GM18867 (cell line): ENCODE results near the gene TPPP3.

Experiments used
- ATAC-seq: cut with Tn5 transposase; IDR thresholded peaks from one replicate; pipeline ENCODE4 v1.9.1; 2021; ENCODE audit warnings: mild to moderate bottlenecking, moderate library complexity; ENCODE audit not compliant: unreplicated experiment

Gene TPPP3

GRCh38 chr16:67350324-67350723 lies 43.0 kb downstream of the TPPP3 start:
- ATAC-seq, result no peak

DNA sequence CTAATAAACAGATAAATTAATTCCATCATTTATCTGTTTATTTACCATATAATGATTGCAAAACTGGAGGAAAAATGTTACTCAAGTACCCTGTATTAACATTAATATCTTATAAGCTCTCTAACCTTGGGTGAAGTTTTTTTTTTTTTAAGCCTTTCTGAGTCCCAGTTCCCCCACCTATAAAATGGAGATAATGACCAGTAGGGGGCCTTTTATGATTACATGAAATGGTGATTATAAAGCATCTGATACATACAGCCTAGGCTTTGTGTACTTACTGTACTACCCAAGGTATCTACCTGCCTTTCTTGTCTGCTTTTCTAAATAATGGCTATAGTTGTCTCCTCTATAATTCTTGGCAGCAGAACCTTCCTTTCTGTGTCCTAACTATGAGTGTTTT lies 44.1 kb downstream of the TPPP3 start:
- no peak for ATAC-seq

GRCh38 chr16:67346341-67346740 lies 47.0 kb downstream of the TPPP3 start:
- no peak for ATAC-seq

DNA sequence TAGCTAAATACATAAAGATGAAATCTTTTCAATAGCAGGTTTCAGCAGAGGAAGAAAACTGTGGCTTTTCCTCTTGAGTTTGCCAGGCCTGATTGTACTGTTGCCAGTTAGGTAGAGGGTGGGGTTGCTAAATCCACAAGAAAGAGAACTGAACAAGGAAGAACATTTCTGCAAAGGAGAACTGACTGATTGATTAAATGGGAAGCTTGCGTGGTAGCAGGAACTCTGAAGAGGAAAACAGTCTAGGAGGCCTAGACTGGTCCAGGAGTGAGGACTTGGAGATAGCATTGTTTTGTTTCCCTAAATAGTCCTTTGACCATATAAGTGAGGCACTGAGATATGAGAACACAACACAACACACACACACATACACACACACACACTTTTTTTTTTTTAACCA lies 47.9 kb downstream of the TPPP3 start:
- no peak for ATAC-seq

GRCh38 chr16:67342616-67343015 lies 50.7 kb downstream of the TPPP3 start:
- ATAC-seq, result no peak

DNA sequence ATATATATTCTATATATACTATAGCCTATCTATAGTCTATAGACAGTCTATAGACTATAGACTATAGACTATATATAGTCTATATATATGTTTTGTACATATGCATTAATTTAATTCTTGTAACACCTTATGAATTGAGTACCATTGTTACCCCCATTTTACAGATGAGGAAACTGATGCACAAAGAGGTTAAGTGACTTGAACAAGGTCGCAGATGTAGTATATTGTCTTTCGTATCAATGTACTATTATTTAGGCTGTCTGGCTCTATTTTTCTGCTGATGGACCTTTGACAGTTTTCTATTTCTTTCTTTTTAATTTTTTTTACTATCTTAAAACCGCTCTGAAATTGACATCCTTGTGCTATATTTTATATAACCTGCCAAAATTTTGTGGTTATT lies 52.0 kb downstream of the TPPP3 start:
- ATAC-seq, result no peak
